SK-N-MC (cell line): Measurements from ENCODE around the gene NYAP2.

Source experiments
- DNase-seq: peaks from one replicate; pipeline ENCODE4 v3.0.0-alpha.2; 2011; ENCODE audit warnings: low read depth, low spot score
- H3K27ac ChIP-seq: fragments of 200-600 bp; sonication (generic); 2 replicates; pipeline ENCODE4 v1.5.1; 2016; ENCODE audit warnings: mixed run types
- H3K36me3 ChIP-seq: fragments of 200-600 bp; sonication (generic); 2 replicates; pipeline ENCODE4 v1.6.1; 2017; ENCODE audit warnings: antibody characterized with exemption, low read length, mixed read lengths; ENCODE audit not compliant: insufficient read depth
- H3K4me3 ChIP-seq: fragments of 200-600 bp; sonication (generic); 2 replicates; pipeline ENCODE4 v1.5.1; 2016
- H3K9ac ChIP-seq: fragments of 200-600 bp; sonication (generic); 2 replicates; pipeline ENCODE4 v1.8.0; 2017; ENCODE audit warnings: mixed run types, mixed read lengths; ENCODE audit not compliant: insufficient read length
- H3K9me3 ChIP-seq: fragments of 200-600 bp; sonication (generic); 2 replicates; pipeline ENCODE4 v1.6.1; 2017; ENCODE audit warnings: low read depth, mild to moderate bottlenecking, antibody characterized with exemption, low read length, moderate library complexity, mixed read lengths
- EZH2 ChIP-seq: fragments of 200-600 bp; sonication (generic); IDR thresholded peaks from one replicate; pipeline ENCODE4 v1.6.1; 2017; ENCODE audit warnings: antibody characterized with exemption
- FOXP2 ChIP-seq: optimal IDR thresholded peaks from 2 replicates; pipeline ENCODE3; 2011; ENCODE audit warnings: mild to moderate bottlenecking, moderate library complexity; ENCODE audit not compliant: insufficient read depth; ENCODE audit errors: extremely low read length, control extremely low read depth
- POLR2AphosphoS5 ChIP-seq: IDR thresholded peaks from 2 replicates; pipeline ENCODE4 v1.6.1; 2012; ENCODE audit warnings: mild to moderate bottlenecking, low read depth, low read length, borderline replicate concordance

The NYAP2 gene

GRCh38 chr2:225584796-225585195 lies 185.3 kb downstream of the NYAP2 start:
- DNase-seq: no peak
- TF ChIP-seq POLR2AphosphoS5: no peak
- no peak for TF ChIP-seq FOXP2
- TF ChIP-seq EZH2: no peak
- no peaks in the 10 kb centered on the region for H3K9me3 ChIP-seq
- no peaks in the 10 kb centered on the region for H3K36me3 ChIP-seq
- H3K9ac ChIP-seq: no peak overlapping the region
- H3K4me3 ChIP-seq: no peak overlapping the region
- H3K27ac ChIP-seq: no peak overlapping the region

GRCh38 chr2:225590932-225591331 lies 191.4 kb downstream of the NYAP2 start:
- no peaks in the 10 kb centered on the region for H3K9me3 ChIP-seq
- H3K36me3 ChIP-seq: no peaks in the 10 kb centered on the region
- TF ChIP-seq FOXP2: no peak
- no peak for TF ChIP-seq POLR2AphosphoS5
- no peak for TF ChIP-seq EZH2
- H3K4me3 ChIP-seq: no peak overlapping the region
- no peak overlapping the region for H3K27ac ChIP-seq
- H3K9ac ChIP-seq: no peak overlapping the region
- no peak for DNase-seq

GRCh38 chr2:225597911-225598310 lies 198.4 kb downstream of the NYAP2 start:
- H3K36me3 ChIP-seq: no peaks in the 10 kb centered on the region
- H3K4me3 ChIP-seq: no peak overlapping the region; the same call in 1 of the 2 replicates
- H3K9ac ChIP-seq: no peak overlapping the region
- TF ChIP-seq FOXP2 (no peak), POLR2AphosphoS5 (no peak), EZH2 (no peak)
- no peaks in the 10 kb centered on the region for H3K9me3 ChIP-seq
- peak overlapping the region; percentile 98 for H3K27ac ChIP-seq
- DNase-seq: no peak

- Histone ChIP-seq H3K27ac (peak overlapping the region; percentile 98), H3K4me3 (peak overlapping the region; percentile 65), H3K9ac (peak overlapping the region; percentile 43), H3K36me3 (no peaks in the 10 kb centered on the region), H3K9me3 (no peaks in the 10 kb centered on the region)
- TF ChIP-seq POLR2AphosphoS5 (no peak), EZH2 (no peak), FOXP2 (no peak)
- DNase-seq: no peak
Observed at GRCh38 chr2:225598426-225598825, 198.9 kb downstream of the NYAP2 start.

GRCh38 chr2:225598897-225599296 lies 199.4 kb downstream of the NYAP2 start:
- DNase-seq: peak; percentile 95

GRCh38 chr2:225599856-225600255 lies 200.3 kb downstream of the NYAP2 start:
- Histone ChIP-seq H3K9me3 (no peaks in the 10 kb centered on the region), H3K36me3 (no peaks in the 10 kb centered on the region), H3K4me3 (no peak overlapping the region), H3K9ac (no peak overlapping the region), H3K27ac (peak overlapping the region; percentile 98)
- no peak for TF ChIP-seq FOXP2
- no peak for TF ChIP-seq POLR2AphosphoS5
- no peak for TF ChIP-seq EZH2
- no peak for DNase-seq

More at GRCh38 chr2:225598897-225599296, 199.4 kb downstream of the NYAP2 start:
- H3K4me3 ChIP-seq: peak overlapping the region; percentile 65
- peak overlapping the region; percentile 98 for H3K27ac ChIP-seq
- peak overlapping the region; percentile 43 for H3K9ac ChIP-seq
- no peaks in the 10 kb centered on the region for H3K9me3 ChIP-seq
- H3K36me3 ChIP-seq: no peaks in the 10 kb centered on the region
- TF ChIP-seq EZH2 (no peak), POLR2AphosphoS5 (peak; percentile 60; the same call in 1 of the 2 replicates)

- Histone ChIP-seq H3K9ac (no peak overlapping the region), H3K27ac (0 out of 2 replicates have a peak overlapping the region, but pooled peaks have one; percentile 22), H3K9me3 (no peaks in the 10 kb centered on the region), H3K4me3 (no peak overlapping the region), H3K36me3 (no peaks in the 10 kb centered on the region)
- DNase-seq: no peak
- TF ChIP-seq EZH2 (no peak), FOXP2 (no peak), POLR2AphosphoS5 (no peak)
Observed at GRCh38 chr2:225600444-225600843, 200.9 kb downstream of the NYAP2 start.

- no peak for DNase-seq
- Histone ChIP-seq H3K4me3 (no peak overlapping the region), H3K27ac (no peak overlapping the region), H3K9me3 (no peaks in the 10 kb centered on the region), H3K9ac (no peak overlapping the region), H3K36me3 (no peaks in the 10 kb centered on the region)
- no peak for TF ChIP-seq EZH2
- no peak for TF ChIP-seq POLR2AphosphoS5
- no peak for TF ChIP-seq FOXP2
Observed at GRCh38 chr2:225600865-225601264, 201.4 kb downstream of the NYAP2 start.

GRCh38 chr2:225602205-225602604 lies 202.7 kb downstream of the NYAP2 start:
- DNase-seq: no peak
- no peak overlapping the region for H3K9ac ChIP-seq
- no peaks in the 10 kb centered on the region for H3K36me3 ChIP-seq
- no peak for TF ChIP-seq FOXP2
- no peak overlapping the region for H3K27ac ChIP-seq
- H3K4me3 ChIP-seq: no peak overlapping the region
- no peaks in the 10 kb centered on the region for H3K9me3 ChIP-seq

- no peak overlapping the region for H3K4me3 ChIP-seq
- no peak for TF ChIP-seq FOXP2
- TF ChIP-seq POLR2AphosphoS5: no peak
- TF ChIP-seq EZH2: no peak
- no peak overlapping the region for H3K27ac ChIP-seq
- no peaks in the 10 kb centered on the region for H3K36me3 ChIP-seq
- no peak overlapping the region for H3K9ac ChIP-seq
- H3K9me3 ChIP-seq: no peaks in the 10 kb centered on the region
- no peak for DNase-seq
Observed at GRCh38 chr2:225608136-225608535, 208.6 kb downstream of the NYAP2 start.
